Measurements from ENCODE around the gene PDE11A. TPM values are rescaled to one million over a fixed set of nuclear protein-coding genes. Genes with fewer than 3 reads are reported as not detected.

Gene PDE11A
- total RNA-seq, 1 experiment from 2014 or later: not detected

GRCh38 chr2:177703159-177703558 lies 369.4 kb downstream of the PDE11A start:
- H3K27ac Mint-ChIP-seq (ENCODE audit: low read depth, unreplicated experiment): peak overlapping the region; percentile 24
- H3K27me3 Mint-ChIP-seq (ENCODE audit: insufficient read depth, unreplicated experiment): peaks cover 26% of the 10 kb centered on the region
- no peaks in the 10 kb centered on the region for H3K4me1 Mint-ChIP-seq (ENCODE audit: insufficient read depth, unreplicated experiment)
- DNase-seq (ENCODE audit: unreplicated experiment): no peak
- intact Hi-C loops (cut with micrococcal nuclease): no loop called here
- POLR2A ChIA-PET: no interaction called here
- no peak overlapping the region for H3K4me3 Mint-ChIP-seq (ENCODE audit: unreplicated experiment)
- BruUV-seq (replicated peaks): no TSS peak
- TF ChIP-seq, protein P1, sequence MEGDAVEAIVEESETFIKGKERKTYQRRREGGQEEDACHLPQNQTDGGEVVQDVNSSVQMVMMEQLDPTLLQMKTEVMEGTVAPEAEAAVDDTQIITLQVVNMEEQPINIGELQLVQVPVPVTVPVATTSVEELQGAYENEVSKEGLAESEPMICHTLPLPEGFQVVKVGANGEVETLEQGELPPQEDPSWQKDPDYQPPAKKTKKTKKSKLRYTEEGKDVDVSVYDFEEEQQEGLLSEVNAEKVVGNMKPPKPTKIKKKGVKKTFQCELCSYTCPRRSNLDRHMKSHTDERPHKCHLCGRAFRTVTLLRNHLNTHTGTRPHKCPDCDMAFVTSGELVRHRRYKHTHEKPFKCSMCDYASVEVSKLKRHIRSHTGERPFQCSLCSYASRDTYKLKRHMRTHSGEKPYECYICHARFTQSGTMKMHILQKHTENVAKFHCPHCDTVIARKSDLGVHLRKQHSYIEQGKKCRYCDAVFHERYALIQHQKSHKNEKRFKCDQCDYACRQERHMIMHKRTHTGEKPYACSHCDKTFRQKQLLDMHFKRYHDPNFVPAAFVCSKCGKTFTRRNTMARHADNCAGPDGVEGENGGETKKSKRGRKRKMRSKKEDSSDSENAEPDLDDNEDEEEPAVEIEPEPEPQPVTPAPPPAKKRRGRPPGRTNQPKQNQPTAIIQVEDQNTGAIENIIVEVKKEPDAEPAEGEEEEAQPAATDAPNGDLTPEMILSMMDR (IDR thresholded peaks at IDR 0.05; ENCODE audit: unreplicated experiment): no peak
- CTCF ChIA-PET: interaction anchor here (0.6 to 2.5 kb wide), 6 partner anchors 10 to 1563 kb away, joined by 3 to 13 read pairs (median 4); no protein-coding TSS in a partner anchor
- H3K36me3 Mint-ChIP-seq (ENCODE audit: insufficient read depth, unreplicated experiment): no peaks in the 10 kb centered on the region
- H3K9me3 Mint-ChIP-seq (ENCODE audit: unreplicated experiment): no peaks in the 10 kb centered on the region

- Mint-ChIP-seq H3K36me3 (ENCODE audit: insufficient read depth, unreplicated experiment) (no peaks in the 10 kb centered on the region), H3K27ac (ENCODE audit: low read depth, unreplicated experiment) (no peak overlapping the region), H3K4me1 (ENCODE audit: insufficient read depth, unreplicated experiment) (no peaks in the 10 kb centered on the region), H3K9me3 (ENCODE audit: unreplicated experiment) (no peaks in the 10 kb centered on the region), H3K4me3 (ENCODE audit: unreplicated experiment) (no peak overlapping the region), H3K27me3 (ENCODE audit: insufficient read depth, unreplicated experiment) (peaks cover under 1% of the 10 kb centered on the region)
- intact Hi-C loops (cut with micrococcal nuclease): loop anchor here (10.0 kb wide), 1 partner anchor 203 kb away; no protein-coding TSS in a partner anchor
- DNase-seq (ENCODE audit: unreplicated experiment): no peak
- TF ChIP-seq, protein P1 (IDR thresholded peaks at IDR 0.05; ENCODE audit: unreplicated experiment): no peak
- ChIA-PET CTCF (interaction anchor here (0.8 kb wide), 1 partner anchor 23 kb away, joined by 3 read pairs; no protein-coding TSS in a partner anchor), POLR2A (no interaction called here)
- no TSS peak for BruUV-seq (replicated peaks)
Measured at GRCh38 chr2:177698281-177698680, 374.3 kb downstream of the PDE11A start.

- intact Hi-C loops (cut with micrococcal nuclease): loop anchor here (5.0 to 10.0 kb wide), 3 partner anchors 77 to 200 kb away; a partner anchor contains a TSS
- no peak for DNase-seq (ENCODE audit: unreplicated experiment)
- TF ChIP-seq, protein P1 (IDR thresholded peaks at IDR 0.05; ENCODE audit: unreplicated experiment): no peak
- no TSS peak for BruUV-seq (replicated peaks)
- Mint-ChIP-seq H3K4me3 (ENCODE audit: unreplicated experiment) (no peak overlapping the region), H3K9me3 (ENCODE audit: unreplicated experiment) (no peaks in the 10 kb centered on the region), H3K27ac (ENCODE audit: low read depth, unreplicated experiment) (no peak overlapping the region), H3K27me3 (ENCODE audit: insufficient read depth, unreplicated experiment) (no peaks in the 10 kb centered on the region), H3K4me1 (ENCODE audit: insufficient read depth, unreplicated experiment) (peaks cover 5% of the 10 kb centered on the region), H3K36me3 (ENCODE audit: insufficient read depth, unreplicated experiment) (no peaks in the 10 kb centered on the region)
- POLR2A ChIA-PET: interaction anchor here (0.7 kb wide), 1 partner anchor 337 kb away, joined by 4 read pairs; no protein-coding TSS in a partner anchor
- CTCF ChIA-PET: interaction anchor here (0.7 to 2.0 kb wide), 3 partner anchors 8 to 204 kb away, joined by 3 to 13 read pairs (median 4); no protein-coding TSS in a partner anchor
Measured at GRCh38 chr2:177694348-177694747, 378.2 kb downstream of the PDE11A start.

GRCh38 chr2:177693658-177694339 lies 378.8 kb downstream of the PDE11A start:
- H3K4me3 Mint-ChIP-seq (ENCODE audit: unreplicated experiment): no peak overlapping the region
- CTCF ChIA-PET: interaction anchor here (0.7 to 2.0 kb wide), 8 partner anchors 9 to 357 kb away, joined by 3 to 13 read pairs (median 4); no protein-coding TSS in a partner anchor
- no peaks in the 10 kb centered on the region for H3K36me3 Mint-ChIP-seq (ENCODE audit: insufficient read depth, unreplicated experiment)
- H3K27me3 Mint-ChIP-seq (ENCODE audit: insufficient read depth, unreplicated experiment): no peaks in the 10 kb centered on the region
- no peaks in the 10 kb centered on the region for H3K9me3 Mint-ChIP-seq (ENCODE audit: unreplicated experiment)
- TF ChIP-seq, protein P1 (IDR thresholded peaks at IDR 0.05; ENCODE audit: unreplicated experiment): no peak
- POLR2A ChIA-PET: interaction anchor here (0.7 to 1.3 kb wide), 2 partner anchors 14 to 336 kb away, joined by 4 to 5 read pairs; no protein-coding TSS in a partner anchor
- intact Hi-C loops (cut with micrococcal nuclease): loop anchor here (5.0 to 10.0 kb wide), 3 partner anchors 76 to 199 kb away; a partner anchor contains a TSS
- no peak for DNase-seq (ENCODE audit: unreplicated experiment)
- peaks cover 5% of the 10 kb centered on the region for H3K4me1 Mint-ChIP-seq (ENCODE audit: insufficient read depth, unreplicated experiment)
- H3K27ac Mint-ChIP-seq (ENCODE audit: low read depth, unreplicated experiment): no peak overlapping the region
- BruUV-seq (replicated peaks): no TSS peak

Data from MCF 10A (cell line).